Neural cell (in vitro differentiated cells): Measurements from ENCODE around the gene IFIT1B. TPM values are rescaled to one million over a fixed set of nuclear protein-coding genes. Genes with fewer than 3 reads are reported as not detected.
"Not testable (repeated sequence)": the region's sequence is repeated elsewhere in the genome, so short reads cannot be mapped to it uniquely, and the experiment has no call there.

ENCODE experiments used
- H2AFZ ChIP-seq: fragments of 200-600, 300-800 bp; sonication (generic), shearing (Covaris generic); 2 replicates; pipeline ENCODE4 v1.6.0; 2014; ENCODE audit warnings: low read depth, mild to moderate bottlenecking, antibody characterized with exemption, low read length, moderate library complexity
- H3F3A ChIP-seq: fragments of 200-600 bp; shearing (Covaris generic); 2 replicates; pipeline ENCODE4 v1.6.1; 2016; ENCODE audit warnings: mild to moderate bottlenecking, moderate library complexity, mixed read lengths, antibody characterized with exemption, low read length; ENCODE audit not compliant: insufficient read depth, poor library complexity, severe bottlenecking
- H3K27ac ChIP-seq: fragments of 200-600, 300-800 bp; sonication (generic), shearing (Covaris generic); 2 replicates; pipeline ENCODE4 v1.5.1; 2014; ENCODE audit warnings: mild to moderate bottlenecking, low read length, moderate library complexity
- H3K27me3 ChIP-seq: fragments of 300-800, 200-600 bp; sonication (generic), shearing (Covaris generic); 2 replicates; pipeline ENCODE4 v1.6.0; 2014; ENCODE audit warnings: mild to moderate bottlenecking, low read depth, low read length, moderate library complexity; ENCODE audit not compliant: insufficient read depth
- H3K36me3 ChIP-seq: fragments of 300-800, 200-600 bp; sonication (generic), shearing (Covaris generic); 2 replicates; pipeline ENCODE4 v1.5.1; 2014; ENCODE audit warnings: mild to moderate bottlenecking, antibody characterized with exemption, low read length, moderate library complexity; ENCODE audit not compliant: insufficient read depth
- H3K4me2 ChIP-seq: fragments of 300-800, 200-600 bp; sonication (generic), shearing (Covaris generic); 2 replicates; pipeline ENCODE4 v1.6.0; 2014; ENCODE audit warnings: mild to moderate bottlenecking, low read length
- H3K4me3 ChIP-seq: fragments of 300-800, 200-600 bp; sonication (generic), shearing (Covaris generic); 2 replicates; pipeline ENCODE4 v1.5.1; 2014; ENCODE audit warnings: mild to moderate bottlenecking, low read length, moderate library complexity
- H3K79me2 ChIP-seq: fragments of 200-600 bp; shearing (Covaris generic); replicated peaks from 2 replicates; pipeline ENCODE4 v1.6.0; 2014; ENCODE audit warnings: mild to moderate bottlenecking, low read length, moderate library complexity; ENCODE audit not compliant: insufficient read depth
- H3K9ac ChIP-seq: fragments of 300-800, 200-600 bp; sonication (generic), shearing (Covaris generic); 2 replicates; pipeline ENCODE4 v1.6.1; 2016; ENCODE audit warnings: mild to moderate bottlenecking, low read length, mixed read lengths
- H3K9me2 ChIP-seq: fragments of 200-600 bp; shearing (Covaris generic); 2 replicates; pipeline ENCODE4 v1.6.1; 2016; ENCODE audit warnings: mild to moderate bottlenecking, low read length, mixed read lengths; ENCODE audit not compliant: insufficient read depth
- H3K9me3 ChIP-seq: fragments of 200-600, 300-800 bp; sonication (generic), shearing (Covaris generic); 2 replicates; pipeline ENCODE4 v1.6.1; 2016; ENCODE audit warnings: mild to moderate bottlenecking, mixed run types, low read length, moderate library complexity, mixed read lengths
- H4K20me1 ChIP-seq: fragments of 200-600 bp; shearing (Covaris generic); 2 replicates; pipeline ENCODE4 v1.6.1; 2016; ENCODE audit warnings: mild to moderate bottlenecking, mixed run types; ENCODE audit not compliant: insufficient read depth
- EP300 ChIP-seq: fragments of 450-650 bp; conservative IDR thresholded peaks from 2 replicates; pipeline ENCODE4 v1.6.1; 2014; ENCODE audit warnings: antibody characterized with exemption, mild to moderate bottlenecking, moderate library complexity; ENCODE audit not compliant: poor library complexity, severe bottlenecking
- MXI1 ChIP-seq: fragments of 450-650 bp; conservative IDR thresholded peaks from 2 replicates; pipeline ENCODE4 v1.6.1; 2014; ENCODE audit warnings: antibody characterized with exemption, mild to moderate bottlenecking; ENCODE audit not compliant: poor library complexity, severe bottlenecking
- POLR2AphosphoS5 ChIP-seq: IDR thresholded peaks from 2 replicates; pipeline ENCODE4 v1.6.1; 2012
- SMC3 ChIP-seq: fragments of 450-650 bp; conservative IDR thresholded peaks from 2 replicates; pipeline ENCODE4 v1.6.1; 2014; ENCODE audit warnings: antibody characterized with exemption, mild to moderate bottlenecking, moderate library complexity; ENCODE audit not compliant: poor library complexity
- TAF1 ChIP-seq: IDR thresholded peaks from 2 replicates; pipeline ENCODE4 v1.6.1; 2012; ENCODE audit warnings: low read depth
- polyA minus RNA-seq: library from RNA; depleted of rRNA, polyadenylated mRNA; stranded (reverse); fragments of >200 nt; gene quantifications from 2 replicates; pipeline ENCODE4 v1.2.3, GENCODE V29; 2014
- polyA plus RNA-seq: library from polyadenylated mRNA; depleted of rRNA; stranded (reverse); fragments of >200 nt; gene quantifications from 2 replicates; pipeline ENCODE4 v1.2.3, GENCODE V29; 2014
- TF ChIP-seq, protein P1 (sequence below): fragments of 450-650 bp; IDR thresholded peaks from 2 replicates; pipeline ENCODE4 v1.5.1; 2014; ENCODE audit warnings: antibody characterized with exemption, mild to moderate bottlenecking, moderate library complexity; ENCODE audit not compliant: poor library complexity, severe bottlenecking
- TF ChIP-seq, protein P2 (sequence below): IDR thresholded peaks from 2 replicates; pipeline ENCODE4 v1.6.1; 2012; ENCODE audit warnings: borderline replicate concordance

Gene IFIT1B, protein sequence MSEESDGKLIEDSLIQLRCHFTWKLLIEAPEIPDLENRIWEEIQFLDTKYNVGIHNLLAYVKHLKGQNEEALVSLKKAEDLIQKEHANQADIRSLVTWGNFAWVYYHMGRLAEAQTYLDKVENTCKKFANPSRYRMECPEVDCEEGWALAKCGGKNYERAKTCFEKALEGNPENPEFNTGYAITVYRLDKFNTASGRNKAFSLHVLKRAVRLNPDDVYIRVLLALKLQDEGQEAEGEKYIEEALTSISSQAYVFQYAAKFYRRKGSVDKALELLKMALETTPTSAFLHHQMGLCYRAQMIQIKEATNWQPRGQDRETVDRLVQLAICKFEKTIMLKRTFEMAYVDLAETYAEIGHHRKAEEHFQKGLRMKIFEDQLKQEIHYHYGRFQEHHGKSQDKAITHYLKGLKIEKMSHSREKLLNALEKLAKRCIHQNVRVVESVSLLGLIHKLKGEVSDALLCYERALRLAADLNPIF
- polyA plus RNA-seq (not detected in 2 replicates), polyA minus RNA-seq (not detected in 2 replicates)

DNA sequence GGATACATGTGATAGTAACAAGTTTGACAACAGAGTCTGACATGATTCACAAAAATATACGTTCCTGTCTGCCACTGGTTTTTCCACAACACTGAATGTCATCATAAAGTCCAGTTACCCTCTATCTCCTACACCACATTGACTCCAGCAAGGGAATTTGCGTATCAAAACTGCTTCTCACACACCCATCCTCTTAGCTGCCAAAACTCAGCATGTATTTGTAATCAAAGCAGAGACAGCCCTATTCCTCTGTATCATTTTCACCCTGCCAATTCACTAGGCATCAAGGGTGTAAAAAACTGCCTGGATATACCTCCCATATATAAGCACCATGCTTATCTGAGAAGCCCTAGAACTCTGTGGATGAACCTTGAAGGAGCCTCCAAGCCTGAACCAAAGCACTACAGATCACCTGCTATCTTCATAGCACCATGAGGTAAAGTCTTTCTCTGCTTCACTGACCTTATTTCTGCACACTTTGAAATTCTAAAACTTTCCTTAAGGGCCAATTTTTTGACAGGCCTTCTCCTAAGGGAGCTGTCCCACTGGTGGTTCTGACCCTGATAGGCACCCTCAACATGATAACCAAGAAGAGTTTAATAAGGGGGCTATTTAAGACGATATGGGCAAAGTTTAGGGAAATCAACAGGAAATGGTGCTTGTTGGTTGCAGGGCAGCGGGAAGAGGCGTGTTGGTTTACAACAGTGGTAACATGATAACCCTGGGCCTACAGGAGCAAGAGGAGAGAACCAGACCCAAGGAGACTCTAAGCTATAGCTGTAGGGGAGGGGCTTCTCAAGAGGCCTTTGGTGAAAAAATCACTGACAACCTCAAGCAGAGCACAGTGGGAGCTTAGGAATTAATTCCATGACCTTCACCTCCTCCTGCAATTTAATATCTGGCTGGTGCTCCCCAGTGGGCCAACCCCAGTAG is at the start of gene IFIT1B:
TSS of gene IFIT1B (plus strand) at position 352 of the 933 bp plus-strand sequence. CDS start at position 432, 80 bp downstream.
- Histone ChIP-seq H3K9me2 (no peaks in the 10 kb centered on the region), H3K27me3 (no peaks in the 10 kb centered on the region), H3K4me2 (no peak within 1 kb of the TSS), H3K9ac (no peak within 1 kb of the TSS), H3K79me2 (no peaks in the 10 kb centered on the region), H3K9me3 (no peaks in the 10 kb centered on the region), H3K27ac (no peak within 1 kb of the TSS), H3F3A (no peaks in the 10 kb centered on the region), H3K36me3 (no peaks in the 10 kb centered on the region), H3K4me3 (no peak within 1 kb of the TSS), H4K20me1 (no peaks in the 10 kb centered on the region), H2AFZ (no peak within 1 kb of the TSS)
- no peak for TF ChIP-seq EP300
- no peak for TF ChIP-seq MXI1
- TF ChIP-seq SMC3: no peak
- TF ChIP-seq, protein P1, sequence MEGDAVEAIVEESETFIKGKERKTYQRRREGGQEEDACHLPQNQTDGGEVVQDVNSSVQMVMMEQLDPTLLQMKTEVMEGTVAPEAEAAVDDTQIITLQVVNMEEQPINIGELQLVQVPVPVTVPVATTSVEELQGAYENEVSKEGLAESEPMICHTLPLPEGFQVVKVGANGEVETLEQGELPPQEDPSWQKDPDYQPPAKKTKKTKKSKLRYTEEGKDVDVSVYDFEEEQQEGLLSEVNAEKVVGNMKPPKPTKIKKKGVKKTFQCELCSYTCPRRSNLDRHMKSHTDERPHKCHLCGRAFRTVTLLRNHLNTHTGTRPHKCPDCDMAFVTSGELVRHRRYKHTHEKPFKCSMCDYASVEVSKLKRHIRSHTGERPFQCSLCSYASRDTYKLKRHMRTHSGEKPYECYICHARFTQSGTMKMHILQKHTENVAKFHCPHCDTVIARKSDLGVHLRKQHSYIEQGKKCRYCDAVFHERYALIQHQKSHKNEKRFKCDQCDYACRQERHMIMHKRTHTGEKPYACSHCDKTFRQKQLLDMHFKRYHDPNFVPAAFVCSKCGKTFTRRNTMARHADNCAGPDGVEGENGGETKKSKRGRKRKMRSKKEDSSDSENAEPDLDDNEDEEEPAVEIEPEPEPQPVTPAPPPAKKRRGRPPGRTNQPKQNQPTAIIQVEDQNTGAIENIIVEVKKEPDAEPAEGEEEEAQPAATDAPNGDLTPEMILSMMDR: no peak
- TF ChIP-seq, protein P2, sequence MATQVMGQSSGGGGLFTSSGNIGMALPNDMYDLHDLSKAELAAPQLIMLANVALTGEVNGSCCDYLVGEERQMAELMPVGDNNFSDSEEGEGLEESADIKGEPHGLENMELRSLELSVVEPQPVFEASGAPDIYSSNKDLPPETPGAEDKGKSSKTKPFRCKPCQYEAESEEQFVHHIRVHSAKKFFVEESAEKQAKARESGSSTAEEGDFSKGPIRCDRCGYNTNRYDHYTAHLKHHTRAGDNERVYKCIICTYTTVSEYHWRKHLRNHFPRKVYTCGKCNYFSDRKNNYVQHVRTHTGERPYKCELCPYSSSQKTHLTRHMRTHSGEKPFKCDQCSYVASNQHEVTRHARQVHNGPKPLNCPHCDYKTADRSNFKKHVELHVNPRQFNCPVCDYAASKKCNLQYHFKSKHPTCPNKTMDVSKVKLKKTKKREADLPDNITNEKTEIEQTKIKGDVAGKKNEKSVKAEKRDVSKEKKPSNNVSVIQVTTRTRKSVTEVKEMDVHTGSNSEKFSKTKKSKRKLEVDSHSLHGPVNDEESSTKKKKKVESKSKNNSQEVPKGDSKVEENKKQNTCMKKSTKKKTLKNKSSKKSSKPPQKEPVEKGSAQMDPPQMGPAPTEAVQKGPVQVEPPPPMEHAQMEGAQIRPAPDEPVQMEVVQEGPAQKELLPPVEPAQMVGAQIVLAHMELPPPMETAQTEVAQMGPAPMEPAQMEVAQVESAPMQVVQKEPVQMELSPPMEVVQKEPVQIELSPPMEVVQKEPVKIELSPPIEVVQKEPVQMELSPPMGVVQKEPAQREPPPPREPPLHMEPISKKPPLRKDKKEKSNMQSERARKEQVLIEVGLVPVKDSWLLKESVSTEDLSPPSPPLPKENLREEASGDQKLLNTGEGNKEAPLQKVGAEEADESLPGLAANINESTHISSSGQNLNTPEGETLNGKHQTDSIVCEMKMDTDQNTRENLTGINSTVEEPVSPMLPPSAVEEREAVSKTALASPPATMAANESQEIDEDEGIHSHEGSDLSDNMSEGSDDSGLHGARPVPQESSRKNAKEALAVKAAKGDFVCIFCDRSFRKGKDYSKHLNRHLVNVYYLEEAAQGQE: no peak
- no peak for TF ChIP-seq POLR2AphosphoS5
- TF ChIP-seq TAF1: no peak

GRCh38 chr10:89329151-89329550 is 48.7 kb upstream of the IFIT1B start:
- Histone ChIP-seq H3K79me2 (no peaks in the 10 kb centered on the region), H2AFZ (no peak overlapping the region), H3K9me3 (peaks cover 3% of the 10 kb centered on the region), H4K20me1 (no peaks in the 10 kb centered on the region), H3K9ac (no peak overlapping the region), H3K27ac (no peak overlapping the region), H3K27me3 (no peaks in the 10 kb centered on the region), H3F3A (no peaks in the 10 kb centered on the region), H3K9me2 (no peaks in the 10 kb centered on the region), H3K36me3 (no peaks in the 10 kb centered on the region), H3K4me3 (no peak overlapping the region), H3K4me2 (no peak overlapping the region)
- TF ChIP-seq MXI1 (no peak), EP300 (no peak), POLR2AphosphoS5 (no peak)

DNA sequence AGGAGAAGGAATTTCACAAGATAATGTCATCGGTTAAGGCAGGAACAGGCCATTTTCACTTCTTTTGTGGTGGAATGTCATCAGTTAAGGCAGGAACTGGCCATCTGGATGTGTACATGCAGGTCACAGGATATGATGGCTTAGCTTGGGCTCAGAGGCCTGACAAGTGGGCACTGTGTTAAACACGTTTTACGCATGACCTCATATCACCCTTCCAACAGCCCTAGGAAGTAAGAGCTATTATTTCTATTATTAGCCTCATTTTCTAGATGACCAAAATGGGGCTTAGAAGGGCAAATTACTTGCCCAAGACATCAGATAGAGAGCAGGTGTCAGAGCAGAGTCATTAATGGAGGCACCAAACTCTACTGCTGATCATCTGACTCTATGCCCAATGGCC is 47.8 kb upstream of the IFIT1B start:
- H3K4me2 ChIP-seq, H4K20me1 ChIP-seq, H3K9me2 ChIP-seq, H3K36me3 ChIP-seq, H3K4me3 ChIP-seq, H3K27ac ChIP-seq, H3K9me3 ChIP-seq, H3K27me3 ChIP-seq, H3K79me2 ChIP-seq, H3F3A ChIP-seq, H3K9ac ChIP-seq, H2AFZ ChIP-seq: not testable (repeated sequence)
